NCI-H774 (cell line): ENCODE data around the gene KRT27.
"Not testable (repeated sequence)": the region's sequence is repeated elsewhere in the genome, so short reads cannot be mapped to it uniquely, and the experiment has no call there.

Experiments
- DNase-seq: peaks from one replicate; lab custom pipeline; 2025; lab: John Stamatoyannopoulos, UW

Gene KRT27

GRCh38 chr17:40782450-40782849, at the start of gene KRT27:
Gene KRT27, minus strand, starts transcription at chr17:40782550. Its CDS starts 57 bp downstream, at chr17:40782493.
- no peak for DNase-seq

DNA sequence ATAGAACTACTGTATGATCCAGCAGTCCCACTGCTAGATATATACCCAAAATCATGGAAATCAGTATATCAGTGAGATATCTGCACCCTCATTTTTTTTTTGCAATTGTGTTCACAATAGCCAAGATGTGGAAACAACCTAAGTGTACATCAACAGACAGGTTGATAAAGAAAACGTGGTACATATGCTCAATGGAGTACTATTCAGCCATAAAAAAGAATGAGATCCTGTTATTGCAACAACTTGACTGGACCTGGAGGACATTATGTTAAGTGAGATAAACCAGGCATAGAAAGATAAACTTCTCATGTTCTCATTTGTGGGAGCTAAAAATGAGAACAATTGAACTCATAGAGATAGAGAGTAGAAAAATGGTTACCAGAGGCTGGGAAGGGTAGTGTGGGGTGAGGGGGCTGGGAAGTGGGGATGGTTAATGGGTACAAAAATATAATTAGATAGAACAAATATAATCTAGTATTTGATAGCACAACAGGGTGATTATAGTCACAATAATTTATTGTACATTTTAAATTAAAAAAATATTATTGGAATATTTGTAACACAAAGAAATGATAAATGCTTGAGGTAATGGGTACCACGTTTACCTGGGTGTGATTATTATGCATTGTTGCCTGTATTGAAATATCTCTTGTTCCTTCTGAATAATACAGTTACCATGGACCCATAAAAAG, 47.9 kb upstream of the KRT27 start:
- no peak for DNase-seq

- DNase-seq: no peak
These were observed 46.2 kb upstream of the KRT27 start for GRCh38 chr17:40828454-40829044.

DNA sequence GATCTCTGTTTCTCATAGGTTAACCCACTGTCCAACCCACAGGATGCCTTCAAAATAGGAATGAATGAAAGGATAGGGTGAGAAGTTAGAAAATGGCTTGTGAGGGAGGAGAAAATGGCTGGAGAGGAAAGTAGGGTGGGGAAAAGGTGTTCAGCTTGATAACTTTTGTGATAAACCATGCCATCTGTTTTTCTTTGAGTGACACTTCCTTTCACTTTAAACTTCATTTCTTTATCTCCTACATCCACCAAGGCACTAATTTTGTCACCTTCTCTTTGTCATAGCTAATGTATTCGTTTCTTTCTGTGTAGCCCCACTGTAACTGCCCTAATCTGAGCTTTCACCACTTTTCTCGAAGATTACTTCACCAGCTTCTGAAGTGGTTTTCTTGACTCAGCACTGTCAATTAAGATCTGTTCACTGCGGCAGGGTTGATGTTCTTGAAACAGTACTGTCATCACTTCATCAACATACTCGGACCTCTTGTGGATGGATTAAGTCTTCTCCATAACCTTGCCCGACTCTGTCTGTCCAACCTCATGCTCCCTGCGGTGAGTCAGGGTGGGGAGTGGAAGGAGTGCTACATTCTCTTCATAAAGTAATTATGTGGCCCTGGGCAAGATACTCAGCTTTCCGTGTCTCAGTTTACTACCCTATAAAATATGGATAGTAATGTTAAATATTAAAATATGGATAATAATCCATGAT, 45.5 kb upstream of the KRT27 start:
- DNase-seq: no peak

DNA sequence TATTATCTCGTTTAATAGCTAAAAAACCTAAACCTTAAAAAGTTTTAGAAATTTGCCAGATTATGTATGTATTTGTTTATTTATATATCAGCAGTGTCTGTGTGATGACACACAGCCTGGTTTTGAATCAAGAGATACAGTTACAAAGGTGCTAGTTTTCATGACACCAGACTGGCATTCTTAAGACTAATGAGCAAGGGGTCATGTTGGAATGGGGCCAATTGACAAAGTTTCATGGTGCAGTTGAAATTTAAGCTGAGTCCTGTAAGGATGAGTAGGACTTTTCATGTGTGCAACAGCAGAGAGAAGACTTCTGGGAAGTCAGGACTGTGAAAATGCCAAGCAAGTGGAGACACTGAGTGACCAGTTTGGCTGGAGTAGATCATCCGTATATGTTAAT, 43.2 kb upstream of the KRT27 start:
- DNase-seq: no peak

DNA sequence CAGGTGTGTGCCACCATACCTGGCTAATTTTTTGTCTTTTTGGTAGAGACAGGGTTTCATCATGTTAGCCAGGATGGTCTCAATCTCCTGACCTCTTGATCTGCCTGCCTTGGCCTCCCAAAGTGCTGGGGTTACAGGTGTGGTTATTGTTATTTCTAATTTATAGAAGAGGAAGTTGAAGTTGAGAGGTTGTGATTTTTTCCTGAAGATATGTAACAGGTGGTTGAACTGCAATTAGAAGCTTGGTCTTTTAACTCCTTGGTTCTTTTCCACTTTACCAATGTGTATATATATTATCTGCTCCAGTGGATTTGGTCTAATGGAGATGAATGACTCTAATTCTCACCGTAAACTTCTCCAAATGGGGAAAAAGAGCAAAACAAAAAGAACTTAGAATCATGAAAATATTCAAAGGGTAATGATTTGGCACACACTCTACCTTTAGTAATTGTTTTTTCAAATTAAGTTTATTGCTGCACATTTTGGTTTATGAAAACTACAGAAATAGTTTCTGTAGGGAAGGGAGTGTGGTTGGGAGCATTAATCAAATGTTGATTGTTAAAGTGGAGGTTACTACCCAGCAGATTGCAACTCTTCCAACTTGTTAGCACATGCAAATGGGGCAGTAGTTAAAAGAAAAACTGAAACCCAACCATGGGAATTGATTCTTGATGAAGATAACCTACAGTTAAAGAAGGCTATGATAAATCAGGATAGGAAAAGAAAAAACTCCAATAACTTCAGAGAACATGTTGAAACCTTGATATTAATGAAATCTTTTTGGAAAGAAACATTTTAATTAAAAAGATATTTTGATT, 41.9 kb upstream of the KRT27 start:
- DNase-seq: no peak

GRCh38 chr17:40822132-40822812, 39.9 kb upstream of the KRT27 start, which contains the start of gene KRT10:
Gene KRT10, minus strand, starts transcription at chr17:40822614. Its CDS starts 29 bp downstream, at chr17:40822585.
- no peak for DNase-seq

DNA sequence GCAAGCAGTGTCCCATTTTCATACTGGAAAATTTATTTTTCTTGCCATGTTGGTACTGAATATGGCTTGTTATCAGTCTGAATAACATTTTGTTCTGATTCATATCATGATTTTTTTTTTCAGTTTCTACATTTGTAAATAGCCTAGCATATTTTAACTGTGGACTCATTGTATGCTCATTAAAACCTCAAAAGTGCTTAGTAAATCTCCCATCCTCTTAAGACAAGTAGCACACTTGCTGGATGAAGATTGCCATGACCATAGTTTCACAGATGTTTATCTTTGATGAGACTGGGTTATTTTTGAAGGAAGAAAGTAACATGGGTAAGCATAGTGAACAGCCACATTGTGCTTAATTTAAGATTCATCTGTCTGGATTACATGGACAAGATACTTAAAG, 39.2 kb upstream of the KRT27 start:
- DNase-seq: no peak

- no peak for DNase-seq
These were observed 38.0 kb upstream of the KRT27 start for GRCh38 chr17:40820228-40820838.

GRCh38 chr17:40819528-40820125, 37.3 kb upstream of the KRT27 start:
- DNase-seq: no peak

DNA sequence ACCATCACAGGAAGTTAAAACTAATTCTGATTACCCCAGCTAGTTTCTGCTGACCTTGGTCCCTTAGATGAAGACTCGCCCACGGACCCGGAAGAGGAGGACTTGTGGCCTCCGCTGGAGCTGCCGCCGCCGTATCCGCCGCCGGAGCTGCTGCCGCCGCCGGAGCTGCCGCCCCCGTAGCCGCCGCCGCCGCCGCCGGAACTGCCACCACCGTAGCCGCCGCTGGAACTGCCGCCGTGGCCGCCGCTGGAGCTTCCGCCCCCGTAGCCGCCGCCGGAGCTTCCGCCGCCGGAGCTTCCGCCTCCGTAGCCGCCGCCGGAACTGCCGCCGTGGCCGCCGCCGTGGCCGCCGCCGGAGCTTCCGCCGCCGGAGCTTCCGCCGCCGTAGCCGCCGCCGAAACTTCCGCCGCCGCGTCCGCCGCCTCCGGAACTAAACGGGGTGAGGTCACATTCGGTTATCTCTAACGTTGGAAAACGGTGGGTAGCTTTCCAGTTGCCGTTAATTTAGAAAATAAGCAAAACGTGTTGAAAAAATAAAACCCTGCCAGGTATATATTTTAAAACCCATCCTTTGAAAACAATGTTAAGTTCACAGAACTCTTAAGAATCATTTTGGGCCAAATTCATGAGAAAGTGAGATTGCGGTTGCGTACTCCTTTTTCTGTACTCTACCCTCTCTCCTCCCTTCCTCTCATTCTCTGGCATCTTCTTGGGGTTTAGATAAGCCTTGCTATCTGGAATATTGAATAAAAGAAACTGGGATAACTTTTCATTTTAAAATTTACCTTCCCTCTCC, 36.6 kb upstream of the KRT27 start:
- DNase-seq: peak; percentile 93

- no peak for DNase-seq
These were observed 36.0 kb upstream of the KRT27 start for GRCh38 chr17:40818343-40818732.

DNA sequence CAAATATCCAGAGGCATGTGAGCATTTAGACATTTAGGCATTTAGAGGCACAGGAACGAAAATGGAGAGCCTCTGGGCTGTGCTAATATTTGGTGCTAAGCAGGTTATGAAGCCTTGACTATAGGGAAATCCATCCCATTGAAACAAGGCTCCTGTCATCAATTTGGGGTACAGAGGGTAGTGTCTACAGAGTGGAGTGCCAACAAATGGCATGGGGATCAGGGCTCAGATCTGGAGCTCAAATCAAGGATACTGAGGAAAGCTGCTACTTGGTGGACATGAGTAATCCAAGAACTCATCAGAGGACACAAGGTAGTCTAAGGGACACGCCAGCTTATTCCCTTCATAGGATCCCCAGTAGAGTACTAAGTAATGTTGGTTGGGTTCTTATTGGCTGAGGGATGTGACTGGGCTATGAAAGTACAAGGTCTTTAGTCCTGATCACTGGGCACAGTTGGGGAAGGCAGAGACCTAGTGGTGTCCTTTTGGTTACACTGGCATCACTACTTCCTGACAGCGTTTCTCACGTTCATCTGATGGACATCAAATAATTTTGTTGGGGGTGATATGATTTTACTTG, 34.8 kb upstream of the KRT27 start:
- no peak for DNase-seq

- no peak for DNase-seq
These were observed 34.2 kb upstream of the KRT27 start for GRCh38 chr17:40816569-40816968.

DNA sequence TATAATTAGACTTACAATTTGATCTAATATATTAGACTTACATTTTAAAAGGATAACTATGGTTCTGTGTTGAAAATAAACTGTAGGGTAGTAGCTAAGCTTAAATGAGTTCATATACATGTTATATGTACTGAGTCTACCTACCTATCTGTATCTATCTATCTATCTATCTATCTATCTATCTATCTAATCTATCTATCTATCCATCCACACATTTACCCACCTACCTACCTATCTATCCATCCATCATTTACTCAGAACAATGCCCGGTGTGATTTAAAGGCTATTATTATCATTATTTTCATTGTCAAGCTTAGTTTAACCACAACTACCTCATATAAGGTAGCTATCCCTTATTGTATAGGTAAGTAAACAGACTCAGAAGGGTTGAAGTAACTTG, 33.0 kb upstream of the KRT27 start:
- no peak for DNase-seq

DNA sequence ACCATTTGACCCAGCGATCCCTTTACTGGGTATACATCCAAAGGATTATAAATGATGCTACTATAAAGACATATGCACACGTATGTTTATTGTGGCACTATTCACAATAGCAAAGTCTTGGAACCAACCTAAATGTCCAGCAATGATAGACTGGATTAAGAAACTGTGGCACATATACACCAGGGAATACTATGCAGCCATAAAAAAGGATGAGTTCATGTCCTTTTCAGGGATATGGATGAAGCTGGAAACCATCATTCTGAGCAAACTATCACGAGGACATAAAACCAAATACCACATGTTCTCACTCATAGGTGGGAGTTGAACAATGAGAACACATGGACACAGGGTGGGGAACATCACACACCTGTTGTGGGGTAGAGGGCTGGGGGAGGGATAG, 32.3 kb upstream of the KRT27 start:
- not testable (repeated sequence) for DNase-seq

DNA sequence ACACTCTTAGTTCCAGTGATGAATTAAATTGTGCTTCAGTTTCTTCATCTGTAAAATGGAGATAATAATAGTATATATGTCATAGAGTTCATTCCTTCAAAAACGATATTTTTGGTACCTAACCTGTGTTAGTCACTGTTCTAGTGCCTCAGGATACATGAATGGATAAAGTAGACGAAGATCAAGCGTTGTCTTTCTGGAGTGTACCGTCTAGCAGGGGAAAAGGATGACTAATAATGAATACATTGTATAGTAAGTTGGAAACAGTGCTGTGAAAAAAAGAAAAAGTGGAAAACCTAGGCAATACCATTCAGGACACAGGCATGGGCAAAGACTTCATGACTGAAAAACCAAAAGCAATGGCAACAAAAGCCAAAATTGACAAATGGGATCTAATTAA, 31.5 kb upstream of the KRT27 start:
- DNase-seq: no peak

DNA sequence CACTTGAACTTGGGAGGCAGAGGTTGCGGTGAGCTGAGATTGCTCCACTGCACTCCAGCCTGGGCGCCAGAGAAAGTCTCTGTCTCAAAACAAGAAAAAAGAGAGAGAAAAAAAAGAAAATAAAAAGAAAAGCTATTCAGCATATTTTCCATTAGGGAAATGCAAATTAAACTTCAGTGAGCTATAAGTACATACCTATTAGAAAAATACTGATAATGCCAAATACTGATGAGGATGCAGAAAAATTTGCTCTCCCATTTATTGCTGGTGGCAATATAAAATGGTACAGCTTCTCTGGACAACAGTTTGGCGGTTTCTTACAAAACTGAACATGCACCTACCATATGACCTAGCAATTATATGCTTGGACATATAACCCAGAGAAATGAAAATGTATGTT, 30.3 kb upstream of the KRT27 start:
- DNase-seq: no peak

DNA sequence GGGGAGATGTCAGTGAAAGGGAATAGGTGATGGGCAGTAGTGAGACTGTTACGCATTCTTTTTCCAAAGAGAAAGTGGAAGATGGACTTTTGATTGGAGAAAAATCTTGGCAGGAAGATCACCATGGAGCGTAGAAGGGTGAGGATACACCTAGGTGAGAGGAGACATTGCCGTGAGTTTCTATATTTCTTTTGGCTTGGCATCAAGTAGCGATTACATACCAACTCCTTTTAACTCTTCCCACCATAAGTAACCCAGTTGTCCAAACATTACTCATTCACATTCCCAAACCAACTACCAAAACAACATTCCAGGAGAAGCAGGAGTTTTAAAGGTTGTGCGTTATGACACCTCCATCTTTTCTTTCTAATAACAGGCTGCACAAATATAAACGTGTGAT, 28.1 kb upstream of the KRT27 start:
- no peak for DNase-seq
